GM23338 (cell line): Measurements from ENCODE around the gene MYO5B. TPM values are rescaled to one million over a fixed set of nuclear protein-coding genes. Genes with fewer than 3 reads are reported as not detected.

Experiments used
- ATAC-seq: fragments of 200-7000 bp; cut with Tn5 transposase; 3 replicates; pipeline ENCODE4 v1.9.1; 2020
- DNase-seq: peaks from one replicate; pipeline ENCODE4 v3.0.0-alpha.2; 2015; ENCODE audit warnings: low spot score
- H2AFZ ChIP-seq: fragments of 200-600 bp; sonication (generic); 2 replicates; pipeline ENCODE4 v1.8.0; 2016; ENCODE audit warnings: antibody characterized with exemption, mild to moderate bottlenecking, moderate library complexity
- H3F3A ChIP-seq: fragments of 200-600 bp; sonication (generic); replicated peaks from 2 replicates; pipeline ENCODE4 v1.8.0; 2017; ENCODE audit warnings: antibody characterized with exemption, mixed run types, low read depth
- H3K27ac ChIP-seq: fragments of 200-600 bp; sonication (generic); 2 replicates; pipeline ENCODE4 v1.6.1; 2016; ENCODE audit warnings: low read depth
- H3K27me3 ChIP-seq: fragments of 200-600 bp; sonication (generic); 2 replicates; pipeline ENCODE4 v1.8.0; 2016; ENCODE audit warnings: mild to moderate bottlenecking, mixed run types, moderate library complexity; ENCODE audit not compliant: insufficient read depth
- H3K36me3 ChIP-seq: fragments of 200-600 bp; sonication (generic); 2 replicates; pipeline ENCODE4 v1.8.0; 2016; ENCODE audit warnings: mild to moderate bottlenecking; ENCODE audit not compliant: insufficient read depth
- H3K4me1 ChIP-seq: fragments of 200-600 bp; sonication (generic); 2 replicates; pipeline ENCODE4 v1.8.0; 2016; ENCODE audit warnings: mild to moderate bottlenecking, moderate library complexity; ENCODE audit not compliant: insufficient read depth
- H3K4me2 ChIP-seq: fragments of 200-600 bp; sonication (generic); 2 replicates; pipeline ENCODE4 v1.7.1; 2017; ENCODE audit warnings: mixed run types
- H3K4me3 ChIP-seq: fragments of 200-600 bp; sonication (generic); 2 replicates; pipeline ENCODE4 v1.6.1; 2016; ENCODE audit warnings: mixed run types
- H3K79me2 ChIP-seq: fragments of 200-600 bp; sonication (generic); replicated peaks from 2 replicates; pipeline ENCODE4 v1.8.0; 2017; ENCODE audit warnings: mild to moderate bottlenecking; ENCODE audit not compliant: insufficient read depth
- H3K9me2 ChIP-seq: fragments of 200-600 bp; sonication (generic); 2 replicates; pipeline ENCODE4 v1.8.0; 2017; ENCODE audit not compliant: insufficient read depth
- H4K20me1 ChIP-seq: fragments of 200-600 bp; sonication (generic); replicated peaks from 2 replicates; pipeline ENCODE4 v1.8.0; 2017; ENCODE audit warnings: mild to moderate bottlenecking; ENCODE audit not compliant: insufficient read depth
- H3K27ac Mint-ChIP-seq: 2 replicates; pipeline ENCODE4 v1.8.0; 2020; ENCODE audit warnings: inconsistent platforms, mild to moderate bottlenecking, moderate library complexity, mixed read lengths
- H3K27me3 Mint-ChIP-seq: 3 replicates; pipeline ENCODE4 v1.8.0; 2022; ENCODE audit warnings: low read depth, mild to moderate bottlenecking, moderate library complexity, mixed read lengths, inconsistent platforms; ENCODE audit not compliant: insufficient read depth, poor library complexity
- H3K36me3 Mint-ChIP-seq: 3 replicates; pipeline ENCODE4 v1.8.0; 2021; ENCODE audit warnings: low read depth, mild to moderate bottlenecking, inconsistent platforms, moderate library complexity, mixed read lengths
- H3K4me1 Mint-ChIP-seq: 3 replicates; pipeline ENCODE4 v1.8.0; 2020; ENCODE audit warnings: mild to moderate bottlenecking, inconsistent platforms, mixed read lengths
- H3K4me3 Mint-ChIP-seq: 3 replicates; pipeline ENCODE4 v1.8.0; 2021; ENCODE audit warnings: moderate library complexity, mild to moderate bottlenecking, inconsistent platforms, mixed read lengths
- H3K9me3 Mint-ChIP-seq: 3 replicates; pipeline ENCODE4 v1.8.0; 2020; ENCODE audit warnings: moderate library complexity, mild to moderate bottlenecking, inconsistent platforms, mixed read lengths
- CREB1 ChIP-seq: fragments of 250-450 bp; sonication (Bioruptor Pico); IDR thresholded peaks from 2 replicates; pipeline ENCODE4 v1.5.0; 2020; ENCODE audit warnings: low read depth, mild to moderate bottlenecking, moderate library complexity
- POLR2AphosphoS5 ChIP-seq: IDR thresholded peaks from 2 replicates; pipeline ENCODE4 v1.6.1; 2016; ENCODE audit warnings: antibody characterized with exemption, low read depth
- ZNF462 ChIP-seq: fragments of 250-450 bp; sonication (Bioruptor Pico); IDR thresholded peaks from 2 replicates; pipeline ENCODE4 v1.5.0; 2020; ENCODE audit warnings: mild to moderate bottlenecking, moderate library complexity
- polyA plus RNA-seq: library from polyadenylated mRNA; unstranded; fragments of >200 nt; fragmentation: Nextera tagmentation; extraction: Ambion mirVana; gene quantifications from 2 replicates; pipeline ENCODE4 v1.2.1, GENCODE V29; 2016
- total RNA-seq: library from RNA; depleted of rRNA; stranded (reverse); fragments of >200 nt; shearing (Covaris generic); gene quantifications from 2 replicates; pipeline ENCODE4 v1.2.3, GENCODE V29; 2014
- TF ChIP-seq, protein P1 (sequence below), 2 experiments: fragments of 200-600 bp in 1 of 2; sonication (generic) in 1 of 2; conservative IDR thresholded peaks; 2 replicates each; pipeline versions ENCODE4 v1.5.1 to v1.6.1; 2016 to 2017; ENCODE audit warnings: antibody characterized with exemption in 2 of 2, low read depth in 2 of 2, mild to moderate bottlenecking in 2 of 2, moderate library complexity in 1 of 2
- TF ChIP-seq, protein P2 (sequence below): IDR thresholded peaks from 2 replicates; pipeline ENCODE4 v1.6.1; 2016; ENCODE audit warnings: antibody characterized with exemption

The MYO5B gene
- total and polyA plus RNA-seq, 2 experiments from 2014 or later = 3.2 to 19.1 TPM

DNA sequence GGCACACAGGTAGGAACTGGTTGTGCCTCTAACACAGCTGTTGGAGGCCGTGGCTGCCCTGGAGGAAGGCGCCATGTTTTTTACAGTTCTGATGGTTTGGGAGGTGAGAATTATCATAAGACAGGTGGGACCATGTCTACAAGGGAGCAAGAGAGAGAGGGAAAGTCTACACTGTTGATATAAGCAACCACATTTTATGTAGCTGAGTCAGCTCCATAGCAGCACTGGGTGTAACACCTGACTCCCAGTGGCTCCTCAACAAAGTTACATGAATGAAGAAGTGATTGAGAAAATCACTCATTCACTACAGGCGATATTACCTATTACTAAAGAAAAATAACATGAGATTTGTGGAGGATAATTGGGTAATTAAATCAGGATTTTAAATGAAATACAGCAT, 340.3 kb downstream of the MYO5B start (continued):
- TF ChIP-seq, protein P1, sequence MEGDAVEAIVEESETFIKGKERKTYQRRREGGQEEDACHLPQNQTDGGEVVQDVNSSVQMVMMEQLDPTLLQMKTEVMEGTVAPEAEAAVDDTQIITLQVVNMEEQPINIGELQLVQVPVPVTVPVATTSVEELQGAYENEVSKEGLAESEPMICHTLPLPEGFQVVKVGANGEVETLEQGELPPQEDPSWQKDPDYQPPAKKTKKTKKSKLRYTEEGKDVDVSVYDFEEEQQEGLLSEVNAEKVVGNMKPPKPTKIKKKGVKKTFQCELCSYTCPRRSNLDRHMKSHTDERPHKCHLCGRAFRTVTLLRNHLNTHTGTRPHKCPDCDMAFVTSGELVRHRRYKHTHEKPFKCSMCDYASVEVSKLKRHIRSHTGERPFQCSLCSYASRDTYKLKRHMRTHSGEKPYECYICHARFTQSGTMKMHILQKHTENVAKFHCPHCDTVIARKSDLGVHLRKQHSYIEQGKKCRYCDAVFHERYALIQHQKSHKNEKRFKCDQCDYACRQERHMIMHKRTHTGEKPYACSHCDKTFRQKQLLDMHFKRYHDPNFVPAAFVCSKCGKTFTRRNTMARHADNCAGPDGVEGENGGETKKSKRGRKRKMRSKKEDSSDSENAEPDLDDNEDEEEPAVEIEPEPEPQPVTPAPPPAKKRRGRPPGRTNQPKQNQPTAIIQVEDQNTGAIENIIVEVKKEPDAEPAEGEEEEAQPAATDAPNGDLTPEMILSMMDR (conservative IDR thresholded peaks at IDR 0.05; ENCODE audit: low read depth in 2 of 2) = no peak
- TF ChIP-seq POLR2AphosphoS5 = no peak

DNA sequence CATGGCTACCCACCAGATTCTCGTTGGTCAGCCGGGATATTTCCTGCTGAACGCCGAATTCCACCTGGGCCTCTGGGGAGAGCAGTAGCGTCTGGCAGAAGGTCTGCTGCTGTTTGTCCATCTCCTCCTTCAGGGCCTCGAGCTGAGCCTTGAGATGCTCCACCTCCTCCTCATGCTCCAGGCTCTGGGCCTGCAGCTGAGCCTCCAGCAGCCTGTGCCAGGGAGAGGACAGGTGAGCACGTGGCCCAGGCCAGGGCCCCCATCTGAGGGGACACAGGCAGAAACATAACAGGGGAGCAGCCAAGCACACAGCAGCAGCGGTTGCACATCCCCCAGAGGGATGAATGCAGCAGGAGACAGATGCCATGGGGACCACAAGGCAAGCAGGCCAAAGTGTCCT, 341.5 kb downstream of the MYO5B start:
- Histone ChIP-seq H2AFZ (no peak overlapping the region), H3K4me3 (no peak overlapping the region), H3K9me2 (no peaks in the 10 kb centered on the region), H3K27ac (no peak overlapping the region), H3F3A (no peaks in the 10 kb centered on the region), H3K79me2 (no peaks in the 10 kb centered on the region), H4K20me1 (no peaks in the 10 kb centered on the region), H3K27me3 (no peaks in the 10 kb centered on the region), H3K4me1 (peaks cover 5% of the 10 kb centered on the region; the same call in 1 of the 2 replicates), H3K4me2 (no peak overlapping the region), H3K36me3 (no peaks in the 10 kb centered on the region)
- Mint-ChIP-seq H3K4me1 (peaks cover 13% of the 10 kb centered on the region; the same call in 2 of the 3 replicates), H3K36me3 (no peaks in the 10 kb centered on the region; the same call in 2 of the 3 replicates), H3K27me3 (peaks cover 3% of the 10 kb centered on the region), H3K9me3 (no peaks in the 10 kb centered on the region), H3K27ac (no peak overlapping the region), H3K4me3 (no peak overlapping the region)
- DNase-seq (no peak), ATAC-seq (no peak)
- TF ChIP-seq, protein P2, sequence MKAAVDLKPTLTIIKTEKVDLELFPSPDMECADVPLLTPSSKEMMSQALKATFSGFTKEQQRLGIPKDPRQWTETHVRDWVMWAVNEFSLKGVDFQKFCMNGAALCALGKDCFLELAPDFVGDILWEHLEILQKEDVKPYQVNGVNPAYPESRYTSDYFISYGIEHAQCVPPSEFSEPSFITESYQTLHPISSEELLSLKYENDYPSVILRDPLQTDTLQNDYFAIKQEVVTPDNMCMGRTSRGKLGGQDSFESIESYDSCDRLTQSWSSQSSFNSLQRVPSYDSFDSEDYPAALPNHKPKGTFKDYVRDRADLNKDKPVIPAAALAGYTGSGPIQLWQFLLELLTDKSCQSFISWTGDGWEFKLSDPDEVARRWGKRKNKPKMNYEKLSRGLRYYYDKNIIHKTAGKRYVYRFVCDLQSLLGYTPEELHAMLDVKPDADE = no peak
- TF ChIP-seq ZNF462 (CRISPR knock-in tag) (no peak), CREB1 (CRISPR knock-in tag) (no peak)
